Measurements from ENCODE around the gene ITPK1. TPM values are rescaled to one million over a fixed set of nuclear protein-coding genes. Genes with fewer than 3 reads are reported as not detected.

ITPK1 gene
- total RNA-seq: 10 to 100 TPM; 73.2 to 74.8 (median 74.4) TPM
- 34.4 TPM for total RNA-seq (2013)

DNA sequence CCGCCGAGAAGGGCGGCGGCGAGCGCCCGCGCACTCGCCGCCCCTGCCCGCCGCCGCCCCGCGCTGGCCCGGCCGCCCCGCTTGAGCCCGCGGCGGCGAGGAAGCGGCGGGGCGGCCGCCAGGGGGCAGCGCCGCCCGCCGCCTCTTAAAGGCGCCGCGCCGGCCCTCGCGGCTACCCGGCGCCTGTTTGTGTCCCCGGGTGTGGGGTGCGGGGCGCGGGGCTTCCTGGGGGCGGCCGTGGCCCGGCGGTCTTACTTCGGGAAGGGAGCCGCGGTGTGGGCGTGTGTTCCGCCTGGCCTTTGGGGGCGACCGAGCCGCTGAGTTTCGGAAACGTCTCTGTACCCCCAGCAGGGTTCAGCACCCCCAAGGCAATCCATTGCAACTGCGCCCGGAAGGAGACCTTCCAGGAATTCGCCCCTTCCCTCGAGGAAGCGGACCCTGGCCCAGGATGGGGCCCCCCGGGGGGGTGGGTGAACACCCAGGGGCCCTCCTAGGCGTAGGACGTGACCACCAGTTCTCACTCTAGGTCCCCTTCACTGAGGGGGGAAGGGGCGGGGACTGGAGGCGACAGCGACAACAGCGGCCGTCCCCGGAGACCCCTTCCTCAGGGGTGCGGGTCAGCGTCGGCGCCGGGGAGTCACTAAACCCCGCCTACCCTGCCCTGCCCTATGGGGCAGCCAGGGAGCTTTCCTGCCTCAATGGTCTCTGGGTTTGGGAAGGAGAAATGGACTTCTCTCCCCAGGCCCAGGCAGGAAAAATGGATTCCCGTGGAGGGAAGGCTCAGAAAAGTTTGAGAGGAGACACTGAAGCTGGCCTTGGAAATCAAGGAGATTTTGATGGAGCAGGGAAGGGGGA, at the start of gene ITPK1:
ITPK1 (minus strand) TSS at position 105 of the 855 bp plus-strand sequence. CDS start 762 bp downstream, outside the sequence.
- TF ChIP-seq, protein P1, sequence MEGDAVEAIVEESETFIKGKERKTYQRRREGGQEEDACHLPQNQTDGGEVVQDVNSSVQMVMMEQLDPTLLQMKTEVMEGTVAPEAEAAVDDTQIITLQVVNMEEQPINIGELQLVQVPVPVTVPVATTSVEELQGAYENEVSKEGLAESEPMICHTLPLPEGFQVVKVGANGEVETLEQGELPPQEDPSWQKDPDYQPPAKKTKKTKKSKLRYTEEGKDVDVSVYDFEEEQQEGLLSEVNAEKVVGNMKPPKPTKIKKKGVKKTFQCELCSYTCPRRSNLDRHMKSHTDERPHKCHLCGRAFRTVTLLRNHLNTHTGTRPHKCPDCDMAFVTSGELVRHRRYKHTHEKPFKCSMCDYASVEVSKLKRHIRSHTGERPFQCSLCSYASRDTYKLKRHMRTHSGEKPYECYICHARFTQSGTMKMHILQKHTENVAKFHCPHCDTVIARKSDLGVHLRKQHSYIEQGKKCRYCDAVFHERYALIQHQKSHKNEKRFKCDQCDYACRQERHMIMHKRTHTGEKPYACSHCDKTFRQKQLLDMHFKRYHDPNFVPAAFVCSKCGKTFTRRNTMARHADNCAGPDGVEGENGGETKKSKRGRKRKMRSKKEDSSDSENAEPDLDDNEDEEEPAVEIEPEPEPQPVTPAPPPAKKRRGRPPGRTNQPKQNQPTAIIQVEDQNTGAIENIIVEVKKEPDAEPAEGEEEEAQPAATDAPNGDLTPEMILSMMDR (IDR thresholded peaks at IDR 0.05): peak; percentile 24
- 0% methylated on average over 74 of the region's 77 CpGs for WGBS (ENCODE audit: insufficient coverage)
- Histone ChIP-seq H3K4me1 (ENCODE audit: control insufficient read depth, insufficient read depth, low read length) (peaks cover 40% of the 10 kb centered on the region), H3K36me3 (ENCODE audit: control insufficient read depth, insufficient read depth, low read length) (no peaks in the 10 kb centered on the region), H3K4me3 (ENCODE audit: low read length) (peak within 1 kb of the TSS; percentile 81), H3K27ac (ENCODE audit: low read length) (peak within 1 kb of the TSS; percentile 92), H3K9me3 (ENCODE audit: control insufficient read depth, insufficient read depth, low read length) (no peaks in the 10 kb centered on the region), H3K27me3 (ENCODE audit: control insufficient read depth, insufficient read depth, low read length) (no peaks in the 10 kb centered on the region)
- intact Hi-C loops (cut with micrococcal nuclease): loop anchor here (1.0 to 10.0 kb wide), 3 partner anchors 41 to 103 kb away; partner anchors contain the start of genes LYSET and MOAP1
- Mint-ChIP-seq H3K4me3 (peak within 1 kb of the TSS; percentile 90), H3K27ac (peak within 1 kb of the TSS; percentile 95 to 97), H3K9me3 (no peaks in the 10 kb centered on the region), H3K4me1 (peaks cover 18 to 37% of the 10 kb centered on the region in 2 donors), H3K27me3 (ENCODE audit: low read depth in 2 of 2) (no peaks in the 10 kb centered on the region), H3K36me3 (no peaks in the 10 kb centered on the region)
- peak; percentile 58 to 78 (median 67) for ATAC-seq
- DNase-seq: peak; percentile 64 to 81

DNA sequence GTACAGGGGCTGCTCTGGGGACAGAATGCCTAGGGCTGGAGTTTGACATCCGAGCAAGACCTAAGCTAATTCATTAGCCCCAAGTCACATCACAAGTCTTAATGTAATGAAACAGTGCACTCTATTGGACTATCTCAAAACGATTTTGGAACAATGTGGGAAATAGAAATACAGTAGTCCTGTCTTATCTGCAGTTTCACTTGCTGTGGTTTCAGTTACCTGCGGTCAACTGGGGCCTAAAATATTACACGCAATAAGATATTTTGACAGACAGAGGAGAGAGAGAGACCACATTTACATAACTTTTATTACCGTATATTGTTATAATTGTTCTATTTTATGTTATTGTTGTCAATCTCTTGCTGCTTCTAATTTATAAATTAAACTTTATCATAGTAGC, 47.8 kb upstream of the ITPK1 start:
- ATAC-seq: no peak
- TF ChIP-seq, protein P1 (IDR thresholded peaks at IDR 0.05): no peak
- Histone ChIP-seq H3K27me3 (ENCODE audit: control insufficient read depth, insufficient read depth, low read length) (no peaks in the 10 kb centered on the region), H3K4me3 (ENCODE audit: low read length) (no peak overlapping the region), H3K9me3 (ENCODE audit: control insufficient read depth, insufficient read depth, low read length) (no peaks in the 10 kb centered on the region), H3K36me3 (ENCODE audit: control insufficient read depth, insufficient read depth, low read length) (no peaks in the 10 kb centered on the region), H3K4me1 (ENCODE audit: control insufficient read depth, insufficient read depth, low read length) (no peaks in the 10 kb centered on the region), H3K27ac (ENCODE audit: low read length) (no peak overlapping the region)
- H3K36me3 Mint-ChIP-seq: no peaks in the 10 kb centered on the region
- no peak overlapping the region for H3K4me3 Mint-ChIP-seq
- no peaks in the 10 kb centered on the region for H3K4me1 Mint-ChIP-seq
- no peak overlapping the region for H3K27ac Mint-ChIP-seq
- H3K9me3 Mint-ChIP-seq: no peaks in the 10 kb centered on the region
- H3K27me3 Mint-ChIP-seq (ENCODE audit: low read depth in 2 of 2): no peaks in the 10 kb centered on the region
- 57% methylated on average over 3 of the region's 5 CpGs for WGBS (ENCODE audit: insufficient coverage)
- DNase-seq: no peak
- intact Hi-C loops (cut with micrococcal nuclease): no loop called here

DNA sequence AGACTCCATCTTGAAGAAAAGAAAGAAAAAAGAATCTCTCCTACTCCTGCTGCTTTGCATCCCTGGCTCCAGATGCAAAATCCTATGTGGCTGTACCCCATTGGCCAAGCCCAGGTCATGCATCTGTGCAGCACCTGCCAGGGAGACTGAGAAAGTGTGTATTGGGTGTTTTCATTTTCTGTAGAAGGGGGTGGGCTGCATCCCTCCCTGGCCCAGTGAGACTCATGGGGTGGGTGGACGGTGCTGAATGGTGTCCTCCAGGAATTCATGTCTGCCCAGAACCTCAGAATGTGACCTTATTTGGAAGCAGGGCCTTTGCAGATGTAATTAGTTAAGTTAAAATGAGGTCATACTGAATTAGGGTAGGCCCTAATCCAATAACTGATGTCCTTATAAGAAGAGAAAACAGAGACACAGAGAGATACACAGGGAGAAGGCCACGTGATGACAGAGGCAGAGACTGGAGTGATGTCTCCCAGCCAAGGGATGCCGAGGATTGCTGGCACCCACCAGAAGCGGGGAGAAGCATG, 45.8 kb upstream of the ITPK1 start:
- Mint-ChIP-seq H3K4me3 (no peak overlapping the region), H3K4me1 (no peaks in the 10 kb centered on the region), H3K9me3 (no peaks in the 10 kb centered on the region), H3K27me3 (ENCODE audit: low read depth in 2 of 2) (no peaks in the 10 kb centered on the region), H3K27ac (no peak overlapping the region), H3K36me3 (no peaks in the 10 kb centered on the region)
- Histone ChIP-seq H3K9me3 (ENCODE audit: control insufficient read depth, insufficient read depth, low read length) (no peaks in the 10 kb centered on the region), H3K4me3 (ENCODE audit: low read length) (no peak overlapping the region), H3K36me3 (ENCODE audit: control insufficient read depth, insufficient read depth, low read length) (no peaks in the 10 kb centered on the region), H3K4me1 (ENCODE audit: control insufficient read depth, insufficient read depth, low read length) (no peaks in the 10 kb centered on the region), H3K27me3 (ENCODE audit: control insufficient read depth, insufficient read depth, low read length) (no peaks in the 10 kb centered on the region), H3K27ac (ENCODE audit: low read length) (no peak overlapping the region)
- intact Hi-C loops (cut with micrococcal nuclease): no loop called here
- ATAC-seq (no peak), DNase-seq (no peak)
- 81% methylated on average over 4 of the region's 4 CpGs for WGBS (ENCODE audit: insufficient coverage)
- TF ChIP-seq, protein P1 (IDR thresholded peaks at IDR 0.05): no peak
